ENCODE data around the gene MBL2. TPM values are rescaled to one million over a fixed set of nuclear protein-coding genes. Genes with fewer than 3 reads are reported as not detected.

The MBL2 gene
- 0.04 and 0.08 TPM in 2 replicates for polyA plus RNA-seq (2013)

DNA sequence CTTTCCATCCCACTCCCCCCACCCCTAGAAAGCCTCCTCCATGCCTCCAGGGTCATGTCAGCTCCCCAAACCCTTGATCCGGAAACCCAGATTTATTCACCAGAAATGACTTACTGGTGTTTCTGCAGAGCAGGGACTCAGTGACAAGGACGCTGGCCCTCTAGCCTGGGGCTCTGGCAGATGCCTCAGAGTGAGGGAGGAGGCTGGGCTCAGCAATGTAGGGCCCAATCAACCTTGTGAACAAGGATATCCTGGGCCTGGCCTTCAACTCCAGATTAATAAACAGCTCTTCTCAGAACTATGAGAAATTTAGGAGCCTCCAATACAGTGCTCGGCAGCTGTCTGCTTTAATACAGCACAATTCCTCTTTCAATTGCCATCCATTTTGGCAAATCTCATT is at the start of gene MBL2:
TSS of gene MBL2 (minus strand) at position 162 of the 400 bp plus-strand sequence. CDS start 1,149 bp downstream, outside the sequence.
- Histone ChIP-seq H4K8ac (ENCODE audit: low read depth, low read length) (no peak within 1 kb of the TSS), H4K91ac (ENCODE audit: low read depth, low read length) (no peak within 1 kb of the TSS)
- WGBS (ENCODE audit: extremely low coverage, insufficient coverage, insufficient read length), result no CpG with 5 or more reads among the region's 3 CpGs

DNA sequence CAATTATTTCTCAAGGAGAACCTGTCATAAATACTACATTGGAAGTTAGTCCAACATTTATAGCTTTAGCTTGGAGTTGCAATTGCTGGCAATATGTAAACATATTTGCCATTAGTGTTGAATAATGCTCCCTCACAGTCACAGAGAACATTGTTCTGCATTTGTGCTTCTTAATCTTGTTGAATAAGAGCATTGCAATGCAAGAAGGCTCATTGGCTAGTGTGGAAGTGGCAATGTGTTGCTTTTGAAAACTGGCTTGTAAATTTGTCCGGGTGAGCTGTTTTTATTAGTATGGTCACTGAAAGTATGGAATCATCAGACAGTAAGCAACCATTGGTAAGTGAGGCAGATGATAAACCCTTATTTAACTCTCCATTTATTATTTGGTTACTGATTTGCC is 47.7 kb upstream of the MBL2 start:
- no peaks in the 10 kb centered on the region for H3K79me2 ChIP-seq (ENCODE audit: control insufficient read depth, insufficient read depth, low read length, poor library complexity)
- H3K14ac ChIP-seq (ENCODE audit: low read length), result no peak overlapping the region
- DNase-seq, result no peak
- no peak overlapping the region for H2AFZ ChIP-seq (ENCODE audit: insufficient read depth, low read length, poor library complexity)
- no peak overlapping the region for H3K23ac ChIP-seq (ENCODE audit: low read length)
- no peak overlapping the region for H2BK12ac ChIP-seq (ENCODE audit: low read length)
- H3K36me3 ChIP-seq (ENCODE audit: control insufficient read depth in 1 of 2, insufficient read depth in 2 of 2, low read length in 2 of 2), result no peaks in the 10 kb centered on the region
- no CpG with 5 or more reads among the region's 1 CpG for WGBS (ENCODE audit: extremely low coverage, insufficient coverage, insufficient read length)
- H4K91ac ChIP-seq (ENCODE audit: low read depth, low read length), result no peak overlapping the region
- no peaks in the 10 kb centered on the region for H3K4me1 ChIP-seq (ENCODE audit: control insufficient read depth in 1 of 2, insufficient read depth in 2 of 2, low read length in 2 of 2)
- no peak overlapping the region for H3K9ac ChIP-seq (ENCODE audit: low read length)
- H2AK5ac ChIP-seq (ENCODE audit: low read length), result no peak overlapping the region
- H3K4me3 ChIP-seq (ENCODE audit: low read depth, low read length), result no peak overlapping the region
- no peaks in the 10 kb centered on the region for H3K79me1 ChIP-seq (ENCODE audit: low read length)
- H4K12ac ChIP-seq (ENCODE audit: low read depth, low read length), result no peak overlapping the region
- no peak overlapping the region for H3K18ac ChIP-seq (ENCODE audit: low read length)
- H2BK120ac ChIP-seq (ENCODE audit: insufficient read depth, low read length, poor library complexity), result no peak overlapping the region
- no peak overlapping the region for H3K4ac ChIP-seq (ENCODE audit: low read depth, low read length)
- no peak overlapping the region for H4K8ac ChIP-seq (ENCODE audit: low read depth, low read length)
- H3K4me2 ChIP-seq (ENCODE audit: low read length), result no peak overlapping the region
- no peak overlapping the region for H3K27ac ChIP-seq (ENCODE audit: low read depth, low read length)
- H2BK5ac ChIP-seq (ENCODE audit: low read depth, low read length, poor library complexity), result no peak overlapping the region
- H3K27me3 ChIP-seq (ENCODE audit: insufficient read depth, low read length), result no peaks in the 10 kb centered on the region
- no peaks in the 10 kb centered on the region for H3K9me3 ChIP-seq (ENCODE audit: insufficient read depth, low read depth, low read length)

More for the DNA sequence above, at the start of gene MBL2:
- H3K4ac ChIP-seq (ENCODE audit: low read depth, low read length), result no peak within 1 kb of the TSS
- no peak within 1 kb of the TSS for H2BK12ac ChIP-seq (ENCODE audit: low read length)
- no peak within 1 kb of the TSS for H3K27ac ChIP-seq (ENCODE audit: low read depth, low read length)
- no peak within 1 kb of the TSS for H3K14ac ChIP-seq (ENCODE audit: low read length)
- no peak within 1 kb of the TSS for H2AK5ac ChIP-seq (ENCODE audit: low read length)
- H3K4me1 ChIP-seq (ENCODE audit: control insufficient read depth in 1 of 2, insufficient read depth in 2 of 2, low read length in 2 of 2), result no peaks in the 10 kb centered on the region
- H3K36me3 ChIP-seq (ENCODE audit: control insufficient read depth in 1 of 2, insufficient read depth in 2 of 2, low read length in 2 of 2), result no peaks in the 10 kb centered on the region
- no peaks in the 10 kb centered on the region for H3K79me2 ChIP-seq (ENCODE audit: control insufficient read depth, insufficient read depth, low read length, poor library complexity)
- no peak within 1 kb of the TSS for H2BK5ac ChIP-seq (ENCODE audit: low read depth, low read length, poor library complexity)
- no peak within 1 kb of the TSS for H2BK120ac ChIP-seq (ENCODE audit: insufficient read depth, low read length, poor library complexity)
- H3K4me3 ChIP-seq (ENCODE audit: low read depth, low read length), result no peak within 1 kb of the TSS
- H3K79me1 ChIP-seq (ENCODE audit: low read length), result no peaks in the 10 kb centered on the region
- H3K23ac ChIP-seq (ENCODE audit: low read length), result no peak within 1 kb of the TSS
- DNase-seq, result no peak
- no peak within 1 kb of the TSS for H3K9ac ChIP-seq (ENCODE audit: low read length)
- H4K12ac ChIP-seq (ENCODE audit: low read depth, low read length), result no peak within 1 kb of the TSS
- H3K27me3 ChIP-seq (ENCODE audit: insufficient read depth, low read length), result no peaks in the 10 kb centered on the region
- H3K9me3 ChIP-seq (ENCODE audit: insufficient read depth, low read depth, low read length), result no peaks in the 10 kb centered on the region
- no peak within 1 kb of the TSS for H3K18ac ChIP-seq (ENCODE audit: low read length)
- no peak within 1 kb of the TSS for H3K4me2 ChIP-seq (ENCODE audit: low read length)
- no peak within 1 kb of the TSS for H2AFZ ChIP-seq (ENCODE audit: insufficient read depth, low read length, poor library complexity)

DNA sequence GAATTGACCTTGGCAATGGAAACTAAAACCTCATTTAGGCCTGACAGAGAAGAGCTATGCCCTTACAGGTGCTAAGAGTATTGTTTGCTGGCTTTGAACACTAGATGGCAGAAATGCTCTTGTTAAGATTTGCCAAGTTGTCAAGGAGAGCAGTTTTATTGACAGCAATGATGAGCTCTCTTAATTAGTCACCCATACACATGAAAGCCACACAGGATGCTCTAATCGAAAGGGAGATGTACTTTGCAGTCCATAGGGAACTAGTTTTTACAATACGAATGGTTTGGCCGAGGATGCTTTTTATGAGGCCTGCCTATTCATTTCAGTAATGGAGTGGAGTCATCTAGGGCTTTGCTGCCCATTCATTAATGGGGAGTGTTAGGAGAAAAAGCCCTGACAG is 45.4 kb upstream of the MBL2 start:
- DNase-seq, result peak in 1 of 2 donors; percentile 67
- no peak overlapping the region for H4K12ac ChIP-seq (ENCODE audit: low read depth, low read length)
- H3K79me1 ChIP-seq (ENCODE audit: low read length), result no peaks in the 10 kb centered on the region
- no peaks in the 10 kb centered on the region for H3K79me2 ChIP-seq (ENCODE audit: control insufficient read depth, insufficient read depth, low read length, poor library complexity)
- H3K4me3 ChIP-seq (ENCODE audit: low read depth, low read length), result no peak overlapping the region
- no peak overlapping the region for H3K18ac ChIP-seq (ENCODE audit: low read length)
- no peak overlapping the region for H3K27ac ChIP-seq (ENCODE audit: low read depth, low read length)
- H2BK5ac ChIP-seq (ENCODE audit: low read depth, low read length, poor library complexity), result no peak overlapping the region
- H2AK5ac ChIP-seq (ENCODE audit: low read length), result no peak overlapping the region
- H3K9ac ChIP-seq (ENCODE audit: low read length), result no peak overlapping the region
- H4K8ac ChIP-seq (ENCODE audit: low read depth, low read length), result no peak overlapping the region
- WGBS (ENCODE audit: extremely low coverage, insufficient coverage, insufficient read length), result no CpG with 5 or more reads among the region's 3 CpGs
- no peaks in the 10 kb centered on the region for H3K36me3 ChIP-seq (ENCODE audit: control insufficient read depth in 1 of 2, insufficient read depth in 2 of 2, low read length in 2 of 2)
- H3K27me3 ChIP-seq (ENCODE audit: insufficient read depth, low read length), result no peaks in the 10 kb centered on the region
- H3K4ac ChIP-seq (ENCODE audit: low read depth, low read length), result no peak overlapping the region
- H2BK120ac ChIP-seq (ENCODE audit: insufficient read depth, low read length, poor library complexity), result no peak overlapping the region
- H3K4me1 ChIP-seq (ENCODE audit: control insufficient read depth in 1 of 2, insufficient read depth in 2 of 2, low read length in 2 of 2), result no peaks in the 10 kb centered on the region
- no peak overlapping the region for H3K14ac ChIP-seq (ENCODE audit: low read length)
- no peak overlapping the region for H2AFZ ChIP-seq (ENCODE audit: insufficient read depth, low read length, poor library complexity)
- H3K9me3 ChIP-seq (ENCODE audit: insufficient read depth, low read depth, low read length), result no peaks in the 10 kb centered on the region
- no peak overlapping the region for H4K91ac ChIP-seq (ENCODE audit: low read depth, low read length)
- no peak overlapping the region for H3K4me2 ChIP-seq (ENCODE audit: low read length)
- no peak overlapping the region for H2BK12ac ChIP-seq (ENCODE audit: low read length)
- H3K23ac ChIP-seq (ENCODE audit: low read length), result no peak overlapping the region

DNA sequence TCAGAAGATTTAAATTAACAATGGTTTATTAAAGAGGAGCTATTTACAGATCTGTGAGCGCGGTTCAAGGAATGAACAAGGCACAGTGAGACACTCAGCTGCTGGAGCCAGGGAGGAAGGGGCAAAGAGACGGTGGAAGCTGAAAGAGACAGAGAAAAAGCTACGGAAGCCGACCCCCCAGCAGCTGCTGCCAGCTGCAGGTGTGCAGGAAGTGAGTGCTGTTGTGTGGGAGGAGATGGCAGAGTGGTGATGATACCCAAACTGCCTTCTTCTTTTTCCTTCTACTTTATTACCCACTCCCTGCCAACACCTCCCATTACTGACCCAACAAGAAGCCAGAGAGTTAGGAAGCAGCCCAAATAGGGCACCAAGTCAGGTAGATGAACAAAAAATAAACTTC is 41.9 kb upstream of the MBL2 start:
- Histone ChIP-seq H3K79me2 (ENCODE audit: control insufficient read depth, insufficient read depth, low read length, poor library complexity) (no peaks in the 10 kb centered on the region), H3K27me3 (ENCODE audit: insufficient read depth, low read length) (no peaks in the 10 kb centered on the region), H3K14ac (ENCODE audit: low read length) (no peak overlapping the region), H3K4ac (ENCODE audit: low read depth, low read length) (no peak overlapping the region), H2BK120ac (ENCODE audit: insufficient read depth, low read length, poor library complexity) (no peak overlapping the region), H3K9ac (ENCODE audit: low read length) (no peak overlapping the region), H4K12ac (ENCODE audit: low read depth, low read length) (no peak overlapping the region), H2AK5ac (ENCODE audit: low read length) (no peak overlapping the region), H3K4me2 (ENCODE audit: low read length) (no peak overlapping the region), H2BK12ac (ENCODE audit: low read length) (no peak overlapping the region), H3K9me3 (ENCODE audit: insufficient read depth, low read depth, low read length) (no peaks in the 10 kb centered on the region), H3K79me1 (ENCODE audit: low read length) (no peaks in the 10 kb centered on the region), H3K18ac (ENCODE audit: low read length) (no peak overlapping the region), H3K4me3 (ENCODE audit: low read depth, low read length) (no peak overlapping the region), H3K4me1 (ENCODE audit: control insufficient read depth in 1 of 2, insufficient read depth in 2 of 2, low read length in 2 of 2) (no peaks in the 10 kb centered on the region), H2AFZ (ENCODE audit: insufficient read depth, low read length, poor library complexity) (no peak overlapping the region), H4K91ac (ENCODE audit: low read depth, low read length) (no peak overlapping the region), H4K8ac (ENCODE audit: low read depth, low read length) (no peak overlapping the region), H3K27ac (ENCODE audit: low read depth, low read length) (no peak overlapping the region), H3K36me3 (ENCODE audit: control insufficient read depth in 1 of 2, insufficient read depth in 2 of 2, low read length in 2 of 2) (no peaks in the 10 kb centered on the region), H2BK5ac (ENCODE audit: low read depth, low read length, poor library complexity) (no peak overlapping the region), H3K23ac (ENCODE audit: low read length) (no peak overlapping the region)
- no CpG with 5 or more reads among the region's 5 CpGs for WGBS (ENCODE audit: extremely low coverage, insufficient coverage, insufficient read length)
- no peak for DNase-seq

Data from trophoblast cell (in vitro differentiated cells and primary cell).